Measurements from ENCODE around the gene PDE8A.

GRCh38 chr15:85003593-85004312 lies 22.1 kb downstream of the PDE8A start:
- no peak for TF ChIP-seq CTCF (IDR thresholded peaks at IDR 0.05)
- TF ChIP-seq EZH2 (IDR thresholded peaks at IDR 0.05; ENCODE audit: borderline replicate concordance, insufficient read depth, low read depth, low read length, poor library complexity, severe bottlenecking): no peak

All from B cell (primary cell).